NB4 (cell line): ENCODE data around the gene RBBP6.
"Not testable (repeated sequence)": the region's sequence is repeated elsewhere in the genome, so short reads cannot be mapped to it uniquely, and the experiment has no call there.

Experiments used
- DNase-seq: peaks from one replicate; pipeline ENCODE4 v3.0.0; 2010; ENCODE audit warnings: low read depth
- H3K4me3 ChIP-seq: one replicate; pipeline ENCODE4 v1.5.1; 2011; ENCODE audit warnings: mild to moderate bottlenecking, low read depth, low read length, moderate library complexity
- MAX ChIP-seq: IDR thresholded peaks from 2 replicates; pipeline ENCODE4 v1.6.1; 2011; ENCODE audit warnings: low read depth, low read length
- MYC ChIP-seq: IDR thresholded peaks from 2 replicates; pipeline ENCODE4 v1.6.1; 2011; ENCODE audit warnings: low read depth, low read length
- POLR2A ChIP-seq: IDR thresholded peaks from 2 replicates; pipeline ENCODE4 v1.6.1; 2011; ENCODE audit warnings: mild to moderate bottlenecking; ENCODE audit not compliant: insufficient read length; ENCODE audit errors: extremely low read depth
- TF ChIP-seq, protein P1 (sequence below): IDR thresholded peaks from one replicate; pipeline ENCODE4 v1.5.1; 2012; ENCODE audit warnings: low read depth, low read length

RBBP6 gene

GRCh38 chr16:24609740-24610415 is 70.5 kb downstream of the RBBP6 start:
- H3K4me3 ChIP-seq: no peak overlapping the region
- no peak for DNase-seq
- TF ChIP-seq, protein P1, sequence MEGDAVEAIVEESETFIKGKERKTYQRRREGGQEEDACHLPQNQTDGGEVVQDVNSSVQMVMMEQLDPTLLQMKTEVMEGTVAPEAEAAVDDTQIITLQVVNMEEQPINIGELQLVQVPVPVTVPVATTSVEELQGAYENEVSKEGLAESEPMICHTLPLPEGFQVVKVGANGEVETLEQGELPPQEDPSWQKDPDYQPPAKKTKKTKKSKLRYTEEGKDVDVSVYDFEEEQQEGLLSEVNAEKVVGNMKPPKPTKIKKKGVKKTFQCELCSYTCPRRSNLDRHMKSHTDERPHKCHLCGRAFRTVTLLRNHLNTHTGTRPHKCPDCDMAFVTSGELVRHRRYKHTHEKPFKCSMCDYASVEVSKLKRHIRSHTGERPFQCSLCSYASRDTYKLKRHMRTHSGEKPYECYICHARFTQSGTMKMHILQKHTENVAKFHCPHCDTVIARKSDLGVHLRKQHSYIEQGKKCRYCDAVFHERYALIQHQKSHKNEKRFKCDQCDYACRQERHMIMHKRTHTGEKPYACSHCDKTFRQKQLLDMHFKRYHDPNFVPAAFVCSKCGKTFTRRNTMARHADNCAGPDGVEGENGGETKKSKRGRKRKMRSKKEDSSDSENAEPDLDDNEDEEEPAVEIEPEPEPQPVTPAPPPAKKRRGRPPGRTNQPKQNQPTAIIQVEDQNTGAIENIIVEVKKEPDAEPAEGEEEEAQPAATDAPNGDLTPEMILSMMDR: no peak
- no peak for TF ChIP-seq MYC
- no peak for TF ChIP-seq POLR2A
- no peak for TF ChIP-seq MAX

GRCh38 chr16:24610416-24610755 is 71.0 kb downstream of the RBBP6 start:
- TF ChIP-seq, protein P1: no peak
- no peak for TF ChIP-seq MYC
- TF ChIP-seq MAX: no peak
- TF ChIP-seq POLR2A: no peak
- H3K4me3 ChIP-seq: no peak overlapping the region
- peak; percentile 36 for DNase-seq

GRCh38 chr16:24611310-24611709 is 71.9 kb downstream of the RBBP6 start:
- no peak overlapping the region for H3K4me3 ChIP-seq
- TF ChIP-seq MYC (no peak), POLR2A (no peak), MAX (no peak)
- TF ChIP-seq, protein P1: no peak
- DNase-seq: no peak

DNA sequence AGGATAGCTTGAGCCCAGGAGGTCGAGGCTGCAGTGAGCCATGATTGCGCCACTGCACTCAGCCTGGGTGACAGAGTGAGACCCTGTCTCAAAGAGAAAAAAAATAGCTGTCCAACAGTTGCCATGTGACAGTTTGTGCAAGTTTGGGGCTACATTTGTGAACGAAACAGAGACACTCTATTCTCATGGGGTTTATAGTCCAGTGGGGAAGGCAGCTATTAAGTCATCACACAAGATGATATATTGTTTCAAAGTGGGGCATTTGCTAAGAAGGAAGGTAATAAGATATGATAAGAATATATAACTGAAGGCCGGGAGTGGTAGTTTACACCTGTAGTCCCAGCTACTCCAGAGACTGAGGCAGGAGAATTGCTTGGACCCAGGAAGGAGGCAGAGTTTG is 73.3 kb downstream of the RBBP6 start:
- no peak for DNase-seq
- H3K4me3 ChIP-seq: no peak overlapping the region
- TF ChIP-seq POLR2A: no peak
- TF ChIP-seq, protein P1: no peak

- DNase-seq, H3K4me3 ChIP-seq: not testable (repeated sequence)
Observed at GRCh38 chr16:24613267-24613666, 73.9 kb downstream of the RBBP6 start.

GRCh38 chr16:24617502-24617901 is 78.1 kb downstream of the RBBP6 start:
- no peak for DNase-seq
- no peak overlapping the region for H3K4me3 ChIP-seq
- TF ChIP-seq POLR2A: no peak
- TF ChIP-seq MYC: no peak
- TF ChIP-seq, protein P1: no peak
- no peak for TF ChIP-seq MAX
